IPS-15b (cell line): ENCODE data around the gene STX7.
A peak's percentile ranks its signal among the peaks of the same experiment; 100 is the strongest.
"Not testable (repeated sequence)": the region's sequence is repeated elsewhere in the genome, so short reads cannot be mapped to it uniquely, and the experiment has no call there.

ENCODE experiments used
- H3K27me3 ChIP-seq: one replicate; pipeline ENCODE4 v1.6.1; 2013; ENCODE audit warnings: low read length; ENCODE audit not compliant: control insufficient read depth, insufficient read depth
- H3K36me3 ChIP-seq: one replicate; pipeline ENCODE4 v1.6.1; 2013; ENCODE audit warnings: low read length; ENCODE audit not compliant: control insufficient read depth, insufficient read depth
- H3K4me1 ChIP-seq: one replicate; pipeline ENCODE4 v1.6.1; 2013; ENCODE audit warnings: mild to moderate bottlenecking, low read length; ENCODE audit not compliant: control insufficient read depth, insufficient read depth
- H3K4me3 ChIP-seq: one replicate; pipeline ENCODE4 v1.5.1; 2013; ENCODE audit warnings: low read depth, low read length
- H3K9ac ChIP-seq: one replicate; pipeline ENCODE4 v1.6.1; 2013; ENCODE audit warnings: low read depth, mild to moderate bottlenecking, low read length
- H3K9me3 ChIP-seq: one replicate; pipeline ENCODE4 v1.6.1; 2013; ENCODE audit warnings: mild to moderate bottlenecking, low read length; ENCODE audit not compliant: control insufficient read depth, insufficient read depth

STX7 gene

GRCh38 chr6:132512638-132513632, at the start of gene STX7:
STX7 (minus strand) TSS chr6:132513116; CDS start chr6:132503530, 9,586 bp downstream.
- H3K4me1 ChIP-seq, result peaks cover 3% of the 10 kb centered on the region
- H3K9me3 ChIP-seq, result no peaks in the 10 kb centered on the region
- peak within 1 kb of the TSS; percentile 71 for H3K4me3 ChIP-seq
- peak within 1 kb of the TSS; percentile 1 for H3K9ac ChIP-seq
- H3K36me3 ChIP-seq, result no peaks in the 10 kb centered on the region
- peaks cover 4% of the 10 kb centered on the region for H3K27me3 ChIP-seq

GRCh38 chr6:132560087-132560486, 47.2 kb upstream of the STX7 start:
- H3K36me3 ChIP-seq, H3K4me1 ChIP-seq, H3K27me3 ChIP-seq, H3K9me3 ChIP-seq, H3K4me3 ChIP-seq, H3K9ac ChIP-seq: not testable (repeated sequence)

GRCh38 chr6:132552372-132552771, 39.5 kb upstream of the STX7 start, which contains the start of gene TAAR8:
TAAR8 (plus strand) TSS chr6:132552672; CDS start chr6:132552693, 21 bp downstream.
- Histone ChIP-seq H3K36me3 (no peaks in the 10 kb centered on the region), H3K4me1 (no peaks in the 10 kb centered on the region), H3K9me3 (no peaks in the 10 kb centered on the region), H3K4me3 (no peak within 1 kb of the TSS), H3K9ac (no peak within 1 kb of the TSS), H3K27me3 (no peaks in the 10 kb centered on the region)

- Histone ChIP-seq H3K27me3 (no peaks in the 10 kb centered on the region), H3K4me3 (no peak overlapping the region), H3K4me1 (no peaks in the 10 kb centered on the region), H3K36me3 (no peaks in the 10 kb centered on the region), H3K9me3 (no peaks in the 10 kb centered on the region), H3K9ac (no peak overlapping the region)
Observed at GRCh38 chr6:132551214-132551613, 38.3 kb upstream of the STX7 start.

- no peak overlapping the region for H3K4me3 ChIP-seq
- no peaks in the 10 kb centered on the region for H3K4me1 ChIP-seq
- H3K27me3 ChIP-seq, result no peaks in the 10 kb centered on the region
- H3K9ac ChIP-seq, result no peak overlapping the region
- no peaks in the 10 kb centered on the region for H3K9me3 ChIP-seq
- no peaks in the 10 kb centered on the region for H3K36me3 ChIP-seq
Observed at GRCh38 chr6:132548746-132549463, 36.0 kb upstream of the STX7 start.

- no peaks in the 10 kb centered on the region for H3K4me1 ChIP-seq
- H3K36me3 ChIP-seq, result no peaks in the 10 kb centered on the region
- no peak overlapping the region for H3K4me3 ChIP-seq
- no peaks in the 10 kb centered on the region for H3K27me3 ChIP-seq
- no peaks in the 10 kb centered on the region for H3K9me3 ChIP-seq
- H3K9ac ChIP-seq, result no peak overlapping the region
Observed at GRCh38 chr6:132544826-132545225, 31.9 kb upstream of the STX7 start.

- Histone ChIP-seq H3K27me3 (no peaks in the 10 kb centered on the region), H3K36me3 (no peaks in the 10 kb centered on the region), H3K4me3 (no peak within 1 kb of the TSS), H3K9me3 (no peaks in the 10 kb centered on the region), H3K9ac (no peak within 1 kb of the TSS), H3K4me1 (no peaks in the 10 kb centered on the region)
Observed at GRCh38 chr6:132537977-132538376, 25.1 kb upstream of the STX7 start, which contains the start of gene TAAR9. TAAR9 (plus strand) TSS chr6:132538277; CDS start chr6:132538290, 13 bp downstream.

GRCh38 chr6:132537145-132537544, 24.2 kb upstream of the STX7 start:
- H3K4me1 ChIP-seq, result no peaks in the 10 kb centered on the region
- H3K27me3 ChIP-seq, result no peaks in the 10 kb centered on the region
- no peak overlapping the region for H3K9ac ChIP-seq
- H3K9me3 ChIP-seq, result no peaks in the 10 kb centered on the region
- no peaks in the 10 kb centered on the region for H3K36me3 ChIP-seq
- no peak overlapping the region for H3K4me3 ChIP-seq

- H3K9ac ChIP-seq, result not testable (repeated sequence)
Observed at GRCh38 chr6:132534546-132534945, 21.6 kb upstream of the STX7 start.

GRCh38 chr6:132530293-132530974, 17.5 kb upstream of the STX7 start:
- no peak overlapping the region for H3K4me3 ChIP-seq
- peaks cover 3% of the 10 kb centered on the region for H3K4me1 ChIP-seq
- no peak overlapping the region for H3K9ac ChIP-seq

More at GRCh38 chr6:132534546-132534945, 21.6 kb upstream of the STX7 start:
- not testable (repeated sequence) for H3K4me3 ChIP-seq, H3K4me1 ChIP-seq, H3K36me3 ChIP-seq, H3K9me3 ChIP-seq, H3K27me3 ChIP-seq

GRCh38 chr6:132527791-132528190, 14.9 kb upstream of the STX7 start:
- Histone ChIP-seq H3K4me1 (peaks cover 3% of the 10 kb centered on the region), H3K9me3 (no peaks in the 10 kb centered on the region), H3K4me3 (no peak overlapping the region), H3K27me3 (no peaks in the 10 kb centered on the region), H3K9ac (no peak overlapping the region), H3K36me3 (no peaks in the 10 kb centered on the region)

More at GRCh38 chr6:132530293-132530974, 17.5 kb upstream of the STX7 start:
- Histone ChIP-seq H3K36me3 (no peaks in the 10 kb centered on the region), H3K27me3 (no peaks in the 10 kb centered on the region), H3K9me3 (no peaks in the 10 kb centered on the region)
